HT1080 (cell line): ENCODE measurements around the gene BAX. TPM values are rescaled to one million over a fixed set of nuclear protein-coding genes. Genes with fewer than 3 reads are reported as not detected.
"Not testable (repeated sequence)": the region's sequence is repeated elsewhere in the genome, so short reads cannot be mapped to it uniquely, and the experiment has no call there.

Source experiments
- DNase-seq: peaks from one replicate; pipeline ENCODE4 v3.0.0-alpha.2; 2015; ENCODE audit warnings: low read depth
- polyA plus RNA-seq, 2 experiments: library from polyadenylated mRNA; depleted of rRNA; stranded (reverse); fragments of >200 nt; gene quantifications; 2 replicates each; pipeline ENCODE4 v1.2.3, GENCODE V29; 2015
- total RNA-seq: library from RNA; depleted of rRNA; stranded (reverse); fragments of >200 nt; shearing (Covaris generic); gene quantifications from 2 replicates; pipeline ENCODE4 v1.2.3, GENCODE V29; 2014; rRNA removed

BAX gene
- 198 and 273 TPM in 2 replicates for total RNA-seq
- 167 and 232 TPM in 2 replicates for polyA plus RNA-seq (2015; cell fraction: cytosol; rRNA removed)
- 190 and 206 TPM in 2 replicates for polyA plus RNA-seq (2015; cell fraction: nucleus; rRNA removed)

DNA sequence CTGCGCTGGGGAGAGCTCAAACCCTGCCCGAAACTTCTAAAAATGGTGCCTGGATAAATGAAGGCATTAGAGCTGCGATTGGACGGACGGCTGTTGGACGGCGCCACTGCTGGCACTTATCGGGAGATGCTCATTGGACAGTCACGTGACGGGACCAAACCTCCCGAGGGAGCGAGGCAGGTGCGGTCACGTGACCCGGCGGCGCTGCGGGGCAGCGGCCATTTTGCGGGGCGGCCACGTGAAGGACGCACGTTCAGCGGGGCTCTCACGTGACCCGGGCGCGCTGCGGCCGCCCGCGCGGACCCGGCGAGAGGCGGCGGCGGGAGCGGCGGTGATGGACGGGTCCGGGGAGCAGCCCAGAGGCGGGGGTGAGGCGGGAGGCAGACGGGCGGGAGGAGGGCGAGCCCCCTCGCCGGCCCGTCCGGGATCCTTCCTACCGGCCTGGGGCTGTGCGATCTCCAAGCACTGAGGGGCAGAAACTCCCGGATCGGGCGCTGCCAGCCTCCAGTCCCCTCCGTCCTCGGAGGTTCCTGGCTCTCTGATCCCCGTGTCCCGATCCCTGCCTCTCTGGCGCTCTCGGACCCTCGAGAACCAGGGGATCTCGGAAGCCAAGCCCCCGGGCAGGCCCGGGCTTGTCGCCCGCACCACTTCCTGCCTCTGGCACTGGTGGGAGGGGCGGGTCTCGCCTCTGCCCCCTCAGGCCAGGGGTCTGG, at the start of gene BAX:
Gene BAX (plus strand): TSS at position 281 of the 713 bp plus-strand sequence. CDS start 54 bp downstream, at position 335.
- DNase-seq, result peak; percentile 97

DNA sequence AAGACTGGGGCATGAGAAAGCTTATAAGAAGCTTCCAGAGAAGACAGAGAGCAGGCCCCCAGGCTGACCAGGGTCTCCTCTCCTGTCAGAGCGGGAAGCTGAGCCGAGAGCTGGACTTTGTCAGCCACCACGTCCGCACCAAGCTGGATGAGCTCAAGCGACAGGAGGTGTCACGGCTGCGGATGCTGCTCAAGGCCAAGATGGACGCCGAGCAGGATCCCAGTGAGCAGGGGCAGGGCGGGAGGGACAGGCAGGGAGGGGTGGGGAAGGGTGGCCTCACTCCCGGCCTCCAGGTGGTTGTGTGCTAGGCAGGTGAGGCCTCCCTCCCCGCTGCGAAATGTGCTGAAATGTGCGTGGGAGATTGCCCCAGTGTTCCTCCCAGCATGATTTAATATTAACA, 49.0 kb upstream of the BAX start:
- no peak for DNase-seq

DNA sequence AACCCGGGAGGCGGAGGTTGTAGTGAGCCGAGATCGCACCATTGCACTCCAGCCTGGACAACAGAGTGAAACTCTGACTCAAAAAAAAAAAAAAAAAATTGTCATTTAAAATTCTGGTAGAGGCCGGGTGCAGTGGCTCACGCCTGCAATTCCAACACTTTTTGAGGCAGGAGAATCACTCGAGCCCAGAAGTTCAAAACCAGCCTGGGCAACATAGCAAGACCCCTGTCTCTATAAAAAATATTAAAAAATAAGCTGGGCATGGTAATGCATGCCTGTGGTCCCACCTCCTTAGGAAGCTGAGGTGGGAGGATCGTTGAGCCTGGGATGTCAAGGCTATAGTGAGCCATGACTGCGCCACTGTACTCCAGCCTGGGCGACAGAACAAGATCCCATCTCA, 48.4 kb upstream of the BAX start:
- DNase-seq, result no peak

DNA sequence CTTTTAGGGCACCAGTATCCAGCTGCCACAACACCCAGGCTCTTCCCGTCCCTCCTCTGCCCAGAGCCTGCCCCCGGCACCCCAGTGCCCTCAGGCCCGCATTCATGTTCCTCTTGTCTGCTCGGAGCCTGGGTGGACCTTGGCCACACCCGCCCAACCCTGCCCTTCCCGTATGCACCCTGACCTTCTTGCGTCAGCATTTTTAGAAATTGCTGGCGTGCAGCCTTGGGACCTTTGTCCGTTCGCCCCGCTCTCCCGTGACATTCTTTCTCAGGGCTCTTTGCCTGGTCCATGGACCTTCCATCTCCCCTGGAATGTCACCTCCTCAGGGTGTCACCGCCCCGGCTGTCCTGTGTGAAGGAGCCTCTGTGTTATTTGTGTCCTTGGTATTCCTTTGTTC, 47.0 kb upstream of the BAX start:
- DNase-seq, result no peak

DNA sequence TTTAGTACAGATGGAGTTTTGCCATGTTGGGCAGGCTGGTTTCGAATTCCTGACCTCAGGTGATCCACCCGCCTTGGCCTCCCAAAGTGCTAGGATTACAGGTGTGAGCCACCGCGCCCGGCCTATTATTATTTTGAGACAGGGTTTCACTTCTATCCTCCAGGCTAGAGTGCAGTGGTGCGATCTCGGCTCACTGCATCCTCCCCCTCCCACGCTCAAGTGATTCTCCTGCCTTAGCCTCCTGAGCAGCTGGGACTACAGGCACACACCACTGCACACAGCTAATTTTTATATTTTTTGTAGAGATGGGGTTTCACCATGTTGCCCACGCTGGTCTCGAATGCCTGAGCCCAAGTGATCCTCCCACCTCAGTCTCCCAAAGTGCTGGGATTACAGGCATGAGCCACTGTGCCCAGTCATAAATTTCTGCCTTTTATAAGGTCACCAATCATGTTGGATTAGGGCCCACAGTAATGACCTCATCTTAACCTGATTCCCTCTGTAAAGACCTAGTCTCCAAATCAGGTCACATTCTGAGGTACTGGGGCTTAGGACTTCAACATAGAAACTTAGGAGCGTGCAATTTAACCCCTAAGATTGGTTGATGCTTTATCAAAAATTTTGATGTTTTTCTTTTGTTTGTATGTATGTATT, 45.1 kb upstream of the BAX start:
- not testable (repeated sequence) for DNase-seq

DNA sequence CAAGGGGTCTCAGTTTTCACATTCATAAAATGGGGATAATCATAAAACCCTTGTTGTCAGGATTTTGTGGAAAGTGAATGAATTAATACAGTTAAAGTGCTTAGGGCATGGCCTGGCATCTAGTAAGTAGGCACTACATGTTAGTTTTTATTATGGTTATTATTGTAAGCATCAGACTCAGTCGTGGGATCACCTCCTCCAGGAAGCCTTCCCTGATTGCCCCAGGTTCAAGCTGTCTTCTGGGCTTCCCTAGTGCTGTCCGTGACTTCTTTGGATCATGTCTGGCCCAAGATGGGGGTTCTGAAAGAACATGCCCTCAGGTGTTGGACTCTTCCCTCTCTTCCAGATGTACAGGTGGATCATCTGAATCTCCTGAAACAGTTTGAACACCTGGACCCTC, 43.9 kb upstream of the BAX start:
- no peak for DNase-seq

DNA sequence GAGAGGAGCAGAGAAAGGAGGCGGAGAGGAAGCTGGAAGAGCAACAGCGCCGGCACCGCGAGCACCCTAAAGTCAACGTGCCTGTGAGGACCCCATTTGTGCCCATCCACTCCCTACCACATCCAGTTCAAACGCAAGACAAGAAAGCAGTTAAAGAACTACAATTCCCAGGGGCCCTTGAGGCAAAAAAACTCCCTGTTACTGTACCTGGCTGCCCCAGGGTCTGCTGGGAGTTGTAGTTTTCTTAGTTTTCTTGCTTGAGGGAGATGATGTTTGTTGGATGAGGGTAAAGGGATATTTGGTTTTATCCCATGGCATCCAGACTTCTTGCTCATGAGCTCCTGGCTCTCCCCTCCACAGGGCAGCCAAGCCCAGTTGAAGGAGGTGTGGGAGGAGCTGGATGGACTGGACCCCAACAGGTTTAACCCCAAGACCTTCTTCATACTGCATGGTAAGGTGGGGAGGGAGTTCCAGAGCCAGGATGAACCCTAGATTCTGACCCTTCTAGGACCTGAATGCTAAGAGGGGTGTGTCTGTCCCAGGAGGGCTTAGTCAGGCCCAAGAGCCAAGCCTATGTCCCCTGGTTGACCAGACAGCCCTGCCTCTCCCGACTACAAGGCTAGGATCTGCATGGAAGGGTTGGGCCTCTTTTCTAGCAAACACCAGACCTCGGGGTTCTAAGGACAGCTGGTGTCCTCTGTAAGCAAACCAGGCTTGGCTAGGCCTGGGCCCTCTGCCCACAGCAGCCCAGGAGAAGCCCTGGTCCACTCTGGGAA, 41.4 kb upstream of the BAX start:
- DNase-seq, result no peak

DNA sequence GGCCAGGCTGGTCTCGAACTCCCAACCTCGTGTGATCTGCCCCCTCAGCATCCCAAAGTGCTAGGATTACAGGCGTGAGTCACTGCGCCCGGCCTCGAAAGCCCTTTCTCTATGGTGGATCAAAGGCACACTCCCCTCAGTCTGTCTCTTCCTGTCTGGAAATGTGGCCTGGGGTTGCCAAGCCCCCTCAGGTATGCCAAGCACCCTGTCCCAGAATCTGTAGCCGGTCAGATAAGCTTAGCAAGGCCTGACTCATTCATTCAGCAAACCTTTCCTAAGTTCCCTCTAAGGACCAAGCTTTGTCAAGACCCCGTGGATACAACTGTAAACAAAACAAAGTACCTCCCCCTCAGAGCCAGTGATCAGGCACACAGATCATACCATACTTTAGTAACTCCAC, 40.5 kb upstream of the BAX start:
- DNase-seq, result no peak

DNA sequence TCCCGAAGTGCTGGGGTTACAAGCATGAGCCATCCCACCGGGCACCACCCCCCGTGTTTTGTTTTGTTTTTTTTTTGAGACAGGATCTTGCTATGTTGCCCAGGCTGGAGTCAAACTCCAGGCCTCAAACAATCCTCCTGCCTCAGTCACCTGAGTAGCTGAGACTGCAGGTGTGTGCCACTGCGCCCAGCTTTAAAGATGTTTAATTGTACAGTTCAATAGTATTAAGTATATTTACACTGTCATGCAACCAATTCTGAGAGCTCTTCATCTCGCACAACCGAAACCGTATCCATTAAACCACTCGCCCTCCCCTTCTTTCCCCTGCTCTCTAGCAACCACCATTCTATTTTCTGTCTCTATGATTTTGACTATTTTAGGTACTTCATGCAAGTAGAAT, 38.9 kb upstream of the BAX start:
- no peak for DNase-seq

DNA sequence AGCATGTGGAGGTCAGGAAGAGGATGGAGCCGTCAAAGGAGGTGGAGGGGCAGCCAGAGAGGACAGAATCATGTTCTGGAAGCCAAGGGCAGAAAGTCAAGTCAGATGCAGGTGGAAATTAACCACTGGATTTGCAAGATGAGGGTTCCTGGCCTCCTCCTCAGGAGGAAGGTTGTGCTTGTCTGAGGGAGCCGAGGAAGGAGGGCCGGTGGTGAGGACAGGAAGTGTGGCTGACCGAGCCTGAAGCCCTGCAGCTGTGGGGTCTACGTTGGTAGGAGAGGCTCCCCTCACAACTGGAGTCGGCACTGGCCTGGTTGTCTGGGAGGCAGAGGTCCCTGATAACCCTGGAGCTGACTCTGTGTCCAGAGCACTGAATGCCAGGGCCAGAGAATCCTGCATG, 36.6 kb upstream of the BAX start:
- DNase-seq, result no peak

DNA sequence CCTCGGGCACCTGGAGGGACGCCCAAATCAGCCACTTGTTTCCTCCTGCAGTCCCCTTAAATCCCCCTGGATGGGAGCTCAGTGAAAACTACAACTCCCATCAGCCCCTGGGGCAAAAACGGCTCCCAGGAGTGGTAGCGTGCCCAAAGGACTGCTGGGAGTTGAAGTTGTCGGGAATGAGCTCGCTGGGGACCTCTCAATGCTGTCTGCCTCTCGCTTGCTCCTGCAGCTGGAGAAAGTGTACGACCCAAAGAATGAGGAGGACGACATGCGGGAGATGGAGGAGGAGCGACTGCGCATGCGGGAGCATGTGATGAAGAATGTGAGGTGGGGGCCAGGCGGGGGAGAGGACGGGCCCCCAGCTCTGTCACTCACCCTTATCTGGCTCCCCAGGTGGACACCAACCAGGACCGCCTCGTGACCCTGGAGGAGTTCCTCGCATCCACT, 35.9 kb upstream of the BAX start:
- DNase-seq, result peak; percentile 32

DNA sequence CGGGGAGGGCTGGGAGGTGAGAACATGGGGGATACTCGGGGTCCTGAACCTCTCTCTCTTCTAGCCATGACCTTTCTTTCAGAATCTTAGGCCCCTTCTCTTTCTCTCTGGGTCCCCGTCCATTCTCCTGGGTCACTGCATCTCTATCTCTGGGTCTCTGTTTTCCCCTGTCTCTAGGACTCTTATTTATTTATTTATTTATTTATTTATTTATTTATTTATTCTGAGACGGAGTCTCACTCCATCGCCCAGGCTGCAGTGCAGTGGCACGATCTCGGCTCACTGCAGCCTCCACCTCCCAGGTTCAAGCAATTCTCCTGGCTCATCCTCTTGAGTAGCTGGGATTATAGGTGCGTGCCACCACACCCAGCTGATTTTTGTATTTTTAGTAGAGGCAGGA, 35.4 kb upstream of the BAX start:
- DNase-seq, result not testable (repeated sequence)

DNA sequence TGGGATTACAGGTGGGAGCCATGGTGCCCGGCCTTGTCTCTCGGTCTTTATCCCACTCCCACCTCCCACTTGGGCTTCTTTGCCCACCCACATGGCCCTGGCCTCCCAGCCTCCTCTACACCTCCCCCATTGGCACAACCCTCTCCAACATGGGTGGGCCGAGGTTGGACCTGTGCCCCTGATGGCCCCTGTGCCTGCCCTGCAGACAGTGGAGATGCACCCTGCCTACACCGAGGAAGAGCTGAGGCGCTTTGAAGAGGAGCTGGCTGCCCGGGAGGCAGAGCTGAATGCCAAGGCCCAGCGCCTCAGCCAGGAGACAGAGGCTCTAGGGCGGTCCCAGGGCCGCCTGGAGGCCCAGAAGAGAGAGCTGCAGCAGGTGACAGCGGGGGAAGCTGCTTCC, 33.7 kb upstream of the BAX start:
- DNase-seq, result no peak

DNA sequence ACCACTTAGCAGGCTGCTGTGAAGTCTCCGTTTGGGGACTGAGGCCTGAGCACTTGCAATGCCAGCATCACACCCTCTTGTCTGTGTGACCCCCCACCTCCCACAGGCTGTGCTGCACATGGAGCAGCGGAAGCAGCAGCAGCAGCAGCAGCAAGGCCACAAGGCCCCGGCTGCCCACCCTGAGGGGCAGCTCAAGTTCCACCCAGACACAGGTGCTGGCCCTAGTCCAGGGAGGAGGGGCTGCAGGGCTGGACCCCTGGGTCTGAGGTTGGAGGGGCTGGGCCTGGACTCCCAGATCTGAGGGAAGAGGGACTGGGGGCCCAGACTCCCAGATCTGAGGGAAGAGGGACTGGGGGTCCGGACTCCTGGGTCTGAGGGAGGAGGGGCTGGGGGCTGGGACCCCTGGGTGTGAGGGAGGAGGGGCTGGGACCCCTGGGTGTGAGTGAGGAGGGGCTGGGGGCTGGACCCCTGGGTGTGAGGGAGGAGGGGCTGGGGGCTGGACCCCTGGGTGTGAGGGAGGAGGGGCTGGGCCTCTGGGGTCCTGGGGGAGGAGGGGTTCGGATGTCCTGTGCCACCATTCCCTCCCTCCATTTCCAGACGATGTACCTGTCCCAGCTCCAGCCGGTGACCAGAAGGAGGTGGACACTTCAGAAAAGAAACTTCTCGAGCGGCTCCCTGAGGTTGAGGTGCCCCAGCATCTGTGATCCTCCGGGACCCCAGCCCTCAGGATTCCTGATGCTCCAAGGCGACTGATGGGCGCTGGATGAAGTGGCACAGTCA, 32.8 kb upstream of the BAX start:
- DNase-seq, result no peak

DNA sequence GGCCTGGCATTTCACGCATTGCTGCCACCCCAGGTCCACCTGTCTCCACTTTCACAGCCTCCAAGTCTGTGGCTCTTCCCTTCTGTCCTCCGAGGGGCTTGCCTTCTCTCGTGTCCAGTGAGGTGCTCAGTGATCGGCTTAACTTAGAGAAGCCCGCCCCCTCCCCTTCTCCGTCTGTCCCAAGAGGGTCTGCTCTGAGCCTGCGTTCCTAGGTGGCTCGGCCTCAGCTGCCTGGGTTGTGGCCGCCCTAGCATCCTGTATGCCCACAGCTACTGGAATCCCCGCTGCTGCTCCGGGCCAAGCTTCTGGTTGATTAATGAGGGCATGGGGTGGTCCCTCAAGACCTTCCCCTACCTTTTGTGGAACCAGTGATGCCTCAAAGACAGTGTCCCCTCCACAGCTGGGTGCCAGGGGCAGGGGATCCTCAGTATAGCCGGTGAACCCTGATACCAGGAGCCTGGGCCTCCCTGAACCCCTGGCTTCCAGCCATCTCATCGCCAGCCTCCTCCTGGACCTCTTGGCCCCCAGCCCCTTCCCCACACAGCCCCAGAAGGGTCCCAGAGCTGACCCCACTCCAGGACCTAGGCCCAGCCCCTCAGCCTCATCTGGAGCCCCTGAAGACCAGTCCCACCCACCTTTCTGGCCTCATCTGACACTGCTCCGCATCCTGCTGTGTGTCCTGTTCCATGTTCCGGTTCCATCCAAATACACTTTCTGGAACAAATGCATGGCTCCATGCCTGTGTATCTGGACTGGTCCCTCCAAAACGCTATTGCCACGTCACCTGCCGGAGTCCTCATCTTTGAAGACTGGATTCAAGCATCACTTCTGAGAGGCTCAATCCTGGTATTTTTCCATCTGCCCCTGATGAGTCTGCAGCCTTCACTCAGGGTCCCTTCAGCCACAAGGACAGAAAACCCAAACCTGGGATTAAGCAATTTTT, 31.9 kb upstream of the BAX start:
- DNase-seq, result no peak

DNA sequence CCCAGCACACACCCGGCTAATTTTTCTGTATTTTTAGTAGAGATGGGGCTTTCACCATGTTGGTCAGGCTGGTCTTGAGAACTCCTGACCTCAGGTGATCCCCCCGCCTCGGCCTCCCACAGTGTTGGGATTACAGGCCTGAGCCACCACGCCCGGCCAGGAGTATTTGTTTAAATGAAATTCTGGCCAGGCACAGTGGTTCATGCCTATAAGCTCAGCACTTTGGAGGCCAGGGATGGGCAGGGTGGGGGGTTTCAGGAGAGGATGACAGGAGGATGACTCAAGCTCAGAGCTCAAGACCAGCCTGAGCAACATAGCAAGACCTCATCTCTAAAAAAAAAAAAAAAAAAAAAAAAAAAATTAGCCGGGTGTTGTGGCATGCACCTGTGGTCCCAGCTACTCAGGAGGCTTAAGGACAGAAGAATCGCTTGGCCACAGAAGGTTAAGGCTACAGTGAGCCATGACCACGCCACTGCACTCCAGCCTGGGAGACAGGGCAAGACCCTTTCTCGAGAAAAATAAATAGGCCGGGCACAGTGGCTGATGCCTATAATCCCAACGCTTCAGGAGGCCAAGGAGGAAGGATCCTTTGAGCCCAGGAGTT, 29.3 kb upstream of the BAX start:
- DNase-seq, result peak; percentile 94

DNA sequence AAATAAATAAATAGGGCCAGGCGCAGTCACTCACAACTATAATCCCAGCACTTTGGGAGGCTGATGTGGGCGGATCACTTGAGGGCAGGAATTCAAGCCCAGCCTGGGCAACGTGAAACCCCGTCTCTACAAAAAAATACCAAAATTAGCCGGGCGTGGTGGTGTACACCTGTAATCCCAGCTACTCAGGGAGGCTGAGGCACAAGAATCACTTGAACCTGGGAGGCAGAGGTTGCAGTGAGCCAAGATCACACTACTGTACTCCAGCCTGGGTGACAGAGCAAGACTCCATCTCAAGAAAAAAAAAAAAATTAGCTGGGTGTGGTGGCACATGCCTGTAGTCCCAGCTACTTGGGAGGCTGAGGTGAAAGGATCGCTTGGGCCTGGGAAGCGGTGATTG, 28.8 kb upstream of the BAX start:
- DNase-seq, result not testable (repeated sequence)

DNA sequence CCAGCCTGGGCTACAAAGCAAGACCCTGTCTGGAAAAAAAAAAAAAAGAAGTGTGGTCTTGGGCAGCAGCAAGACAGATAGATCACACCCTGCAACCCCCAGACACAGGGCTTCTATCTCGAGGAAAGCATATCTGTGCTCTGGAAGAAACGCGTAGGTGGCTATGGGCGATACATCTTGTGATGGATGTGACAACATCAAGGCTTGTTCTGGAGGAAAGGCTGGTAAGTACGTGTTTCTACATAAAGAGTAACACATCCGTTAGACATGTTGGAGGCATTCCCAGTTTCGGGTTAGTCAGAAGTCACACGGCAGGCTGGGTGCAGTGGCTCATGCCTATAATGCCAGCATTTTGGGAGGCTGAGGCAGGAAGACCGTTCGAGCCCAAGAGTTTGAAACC, 27.8 kb upstream of the BAX start:
- DNase-seq, result peak; percentile 91

DNA sequence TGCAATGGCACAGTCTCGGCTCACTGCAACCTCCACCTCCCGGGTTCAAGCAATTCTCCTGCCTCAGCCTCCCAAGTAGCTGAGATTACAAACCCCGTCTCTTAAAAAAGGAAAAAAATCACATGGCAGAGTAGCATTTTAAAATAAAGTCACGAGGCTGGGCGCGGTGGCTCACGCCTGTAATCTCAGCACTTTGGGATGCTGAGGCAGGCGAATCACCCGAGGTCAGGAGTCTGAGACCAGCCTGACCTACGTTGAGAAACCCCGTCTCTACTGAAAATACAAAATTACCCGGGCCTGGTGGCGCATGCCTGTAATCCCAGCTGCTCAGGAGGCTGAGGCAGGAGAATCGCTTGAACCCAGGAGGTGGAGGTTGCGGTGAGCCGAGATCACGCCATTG, 27.0 kb upstream of the BAX start:
- DNase-seq, result not testable (repeated sequence)
